ENCODE results near the gene APLP1.

DNA sequence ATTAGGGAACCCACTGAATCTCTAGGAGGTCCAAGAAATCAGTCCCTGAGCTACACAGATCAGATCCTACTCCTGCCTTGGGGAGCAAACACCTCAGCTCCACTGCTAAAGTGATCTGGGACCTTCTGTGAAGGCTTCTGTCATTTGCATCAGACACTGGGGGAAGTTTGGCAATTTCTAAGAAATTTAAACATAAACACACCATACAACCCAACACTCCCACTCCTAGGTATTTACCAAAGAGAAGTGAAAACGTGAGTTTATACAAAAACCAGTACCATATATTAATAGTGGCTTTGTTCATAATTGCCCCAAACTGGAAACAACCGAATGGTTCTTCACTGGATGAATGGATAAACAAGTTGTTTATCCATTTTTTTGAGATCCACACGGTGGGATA lies 47.1 kb downstream of the APLP1 start:
- TF ChIP-seq, protein P1, sequence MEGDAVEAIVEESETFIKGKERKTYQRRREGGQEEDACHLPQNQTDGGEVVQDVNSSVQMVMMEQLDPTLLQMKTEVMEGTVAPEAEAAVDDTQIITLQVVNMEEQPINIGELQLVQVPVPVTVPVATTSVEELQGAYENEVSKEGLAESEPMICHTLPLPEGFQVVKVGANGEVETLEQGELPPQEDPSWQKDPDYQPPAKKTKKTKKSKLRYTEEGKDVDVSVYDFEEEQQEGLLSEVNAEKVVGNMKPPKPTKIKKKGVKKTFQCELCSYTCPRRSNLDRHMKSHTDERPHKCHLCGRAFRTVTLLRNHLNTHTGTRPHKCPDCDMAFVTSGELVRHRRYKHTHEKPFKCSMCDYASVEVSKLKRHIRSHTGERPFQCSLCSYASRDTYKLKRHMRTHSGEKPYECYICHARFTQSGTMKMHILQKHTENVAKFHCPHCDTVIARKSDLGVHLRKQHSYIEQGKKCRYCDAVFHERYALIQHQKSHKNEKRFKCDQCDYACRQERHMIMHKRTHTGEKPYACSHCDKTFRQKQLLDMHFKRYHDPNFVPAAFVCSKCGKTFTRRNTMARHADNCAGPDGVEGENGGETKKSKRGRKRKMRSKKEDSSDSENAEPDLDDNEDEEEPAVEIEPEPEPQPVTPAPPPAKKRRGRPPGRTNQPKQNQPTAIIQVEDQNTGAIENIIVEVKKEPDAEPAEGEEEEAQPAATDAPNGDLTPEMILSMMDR (IDR thresholded peaks at IDR 0.05) = no peak
- no peak for TF ChIP-seq POLR2A (IDR thresholded peaks at IDR 0.05)

All from esophagus squamous epithelium (tissue), 4 donors.